Stimulated activated CD8-positive, alpha-beta memory T cell treated with anti-CD3 and anti-CD28 coated beads, Interleukin-12 subunit alpha, Interleukin-12 subunit beta, amount 100 ng/mL, for 4 hours (primary cell): ENCODE results near the gene SOBP.

Source experiments
- DNase-seq: peaks from one replicate; pipeline ENCODE4 v3.0.0-alpha.2; 2020; ENCODE audit warnings: low read depth

Gene SOBP

GRCh38 chr6:107617341-107617932 is 127.5 kb downstream of the SOBP start:
- no peak for DNase-seq

DNA sequence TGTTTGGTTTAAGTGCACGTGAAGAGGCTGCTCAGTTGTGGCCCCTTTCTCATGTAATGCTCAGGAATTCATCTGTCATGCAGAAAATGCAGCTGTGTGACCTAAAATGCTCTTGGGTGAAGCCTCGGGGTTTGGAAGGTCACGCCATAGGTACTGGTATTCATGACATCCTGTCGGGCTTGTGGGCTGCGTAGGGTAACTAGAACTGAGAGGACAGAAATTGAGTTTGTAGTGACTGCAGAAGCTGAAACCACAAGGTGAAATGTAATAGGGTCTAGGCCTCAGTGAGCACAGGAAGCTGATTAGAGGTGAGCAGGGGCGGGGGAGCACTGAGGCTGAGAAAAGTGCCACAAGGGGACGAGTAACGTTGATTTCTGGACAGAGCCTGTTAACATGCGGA is 128.8 kb downstream of the SOBP start:
- no peak for DNase-seq

DNA sequence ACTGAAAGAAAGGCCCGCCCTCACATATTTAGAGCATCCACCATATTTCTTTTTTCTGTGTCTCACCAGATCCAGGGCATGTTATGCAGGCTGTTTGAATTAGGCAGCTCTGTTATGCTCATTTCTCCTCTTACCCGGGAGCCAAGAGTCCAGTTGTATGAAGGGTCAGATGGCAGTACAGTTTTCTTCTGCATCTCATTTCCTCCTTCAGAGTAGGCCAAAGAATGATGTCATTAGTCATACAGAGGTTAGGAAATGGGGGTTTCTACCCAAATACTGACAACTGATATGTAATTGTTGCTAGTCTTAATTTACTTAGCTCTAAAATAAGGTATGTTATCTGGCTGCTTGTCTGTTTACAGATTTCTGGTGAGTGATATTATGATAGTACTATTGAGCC is 130.8 kb downstream of the SOBP start:
- DNase-seq, result no peak

- DNase-seq, result no peak
Observed at GRCh38 chr6:107621229-107621937, 131.5 kb downstream of the SOBP start.

GRCh38 chr6:107622269-107622668 is 132.4 kb downstream of the SOBP start:
- DNase-seq, result no peak

DNA sequence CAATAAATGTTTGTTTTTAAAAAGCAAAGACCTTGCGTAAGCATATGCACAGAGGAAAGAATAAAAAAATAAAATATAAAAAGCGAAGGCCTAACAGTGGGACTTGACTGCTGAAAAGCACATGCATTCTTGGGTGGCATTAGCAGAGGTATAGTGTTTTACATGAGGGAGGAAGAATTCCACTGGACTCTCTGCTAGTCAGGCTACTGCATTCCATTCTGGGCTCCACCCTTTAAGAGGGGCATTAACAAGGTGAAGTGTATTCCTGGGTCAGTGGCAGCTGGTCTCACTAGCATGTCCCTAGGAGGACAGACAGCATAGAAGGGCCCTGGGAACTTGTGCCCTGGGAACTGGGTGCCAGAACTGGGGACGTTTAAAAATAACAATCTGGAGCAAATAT is 134.1 kb downstream of the SOBP start:
- no peak for DNase-seq

GRCh38 chr6:107624541-107624940 is 134.6 kb downstream of the SOBP start:
- no peak for DNase-seq

DNA sequence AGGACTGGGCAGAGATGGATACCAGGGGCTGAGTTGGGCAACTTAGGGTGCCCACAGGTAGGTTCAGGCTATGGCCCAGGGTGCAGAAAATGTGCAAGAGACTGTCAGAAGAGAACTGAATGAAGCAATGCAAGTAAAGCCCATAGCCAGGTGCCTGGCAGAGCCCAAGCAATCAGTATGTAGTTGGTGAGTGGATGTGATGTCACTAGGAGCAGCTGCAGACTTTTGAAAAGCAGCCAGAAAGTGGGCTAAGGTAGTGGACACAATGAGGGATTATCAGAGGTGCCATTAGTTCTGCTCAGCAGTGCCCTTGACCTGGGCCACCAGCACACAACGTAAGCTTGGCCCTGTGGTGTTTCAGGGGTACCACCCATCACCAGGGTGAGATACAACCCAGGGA is 135.3 kb downstream of the SOBP start:
- DNase-seq, result no peak

DNA sequence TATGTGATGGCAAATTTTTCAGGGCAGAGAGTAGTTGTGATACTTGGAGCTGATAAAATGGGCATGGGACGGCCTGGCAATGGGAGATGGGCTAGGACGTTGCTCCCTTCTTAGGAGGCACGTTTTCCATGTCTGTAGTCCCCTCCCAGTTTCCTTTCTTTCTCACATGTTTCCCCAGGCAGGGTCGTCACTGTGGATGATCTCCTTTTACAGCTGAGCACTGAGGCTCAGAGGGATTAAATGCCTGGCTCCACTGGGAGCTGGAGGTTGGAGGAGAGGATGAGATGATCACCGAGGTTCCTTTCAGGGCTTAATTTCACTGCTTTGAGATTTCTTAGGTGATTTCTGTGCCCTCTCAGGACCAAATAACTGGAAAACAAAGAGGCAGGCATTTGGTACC is 136.7 kb downstream of the SOBP start:
- DNase-seq, result no peak

DNA sequence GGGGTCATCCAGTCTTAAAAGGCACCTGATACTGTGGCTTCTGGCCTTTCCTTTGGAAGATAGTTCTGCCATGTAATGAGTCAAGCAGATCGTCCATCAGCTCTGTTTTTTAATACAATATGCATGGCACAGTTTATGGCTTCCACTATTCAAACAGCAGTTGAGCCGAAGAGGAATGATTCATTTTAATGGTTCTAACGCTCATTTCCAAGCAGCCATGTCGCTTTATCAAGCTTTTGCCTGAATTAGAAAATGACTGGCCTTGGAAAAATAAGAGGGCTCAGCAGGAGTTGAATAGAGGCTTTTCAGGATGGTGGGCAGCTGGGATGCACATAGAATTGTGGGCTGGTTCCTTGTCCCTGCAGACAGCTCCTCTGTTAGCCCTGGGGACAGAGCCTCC is 138.1 kb downstream of the SOBP start:
- no peak for DNase-seq

GRCh38 chr6:107628878-107629277 is 139.0 kb downstream of the SOBP start:
- DNase-seq, result no peak

DNA sequence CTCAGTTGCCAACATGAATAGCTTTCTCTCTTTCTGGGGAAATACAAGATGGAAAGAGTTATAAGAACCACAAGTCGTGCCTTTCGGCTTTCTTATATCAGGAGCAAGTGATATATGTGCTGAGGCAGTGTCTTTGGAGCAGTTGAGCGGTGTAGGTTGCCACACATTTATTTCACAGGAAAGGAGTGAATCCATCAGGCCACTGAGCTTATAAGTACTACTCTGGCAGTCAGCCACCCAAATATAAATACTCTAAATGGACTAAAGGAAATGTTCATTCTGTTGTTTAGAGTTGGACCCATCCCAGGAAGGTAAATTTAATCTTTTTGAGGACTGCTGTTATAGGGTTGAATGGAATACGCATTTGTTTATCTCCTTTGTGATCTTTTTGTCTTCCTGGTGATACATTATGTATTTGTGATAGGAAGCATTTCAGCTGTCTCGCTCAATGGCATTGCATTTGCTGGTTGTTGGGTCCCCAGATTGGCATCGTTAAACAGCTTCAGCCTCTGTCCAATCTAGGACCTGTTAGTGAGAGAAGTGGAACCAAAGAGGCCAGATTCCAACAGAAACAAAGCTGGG is 139.7 kb downstream of the SOBP start:
- no peak for DNase-seq

DNA sequence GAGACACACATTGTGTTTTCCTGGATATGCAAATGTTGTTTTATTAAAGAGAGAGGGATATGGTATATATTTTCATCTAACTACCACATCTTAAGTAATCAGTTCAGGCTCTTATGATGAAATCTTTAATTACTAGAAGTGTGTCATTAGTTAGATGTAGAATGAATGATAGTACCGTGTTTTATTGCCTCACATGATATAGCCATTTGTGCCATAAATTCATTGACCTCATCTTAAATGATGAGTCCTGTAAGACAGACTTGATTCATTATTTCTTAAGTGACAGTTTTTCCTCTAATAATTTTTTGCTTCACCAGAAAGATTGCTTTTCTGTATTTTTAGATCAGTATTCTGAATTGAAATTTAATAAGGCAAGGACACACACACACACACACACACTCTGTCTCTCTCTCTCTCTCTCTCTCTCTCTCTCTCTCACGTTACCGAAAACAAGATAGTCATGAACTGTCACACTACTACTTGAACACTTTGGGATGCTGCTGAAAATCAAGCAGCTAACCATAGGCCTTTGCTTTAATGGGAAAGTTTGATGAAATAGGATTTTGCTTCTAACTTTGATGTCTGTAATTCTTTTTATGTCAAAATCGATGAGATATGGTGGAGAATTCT is 140.5 kb downstream of the SOBP start:
- no peak for DNase-seq

GRCh38 chr6:107632381-107633136 is 142.6 kb downstream of the SOBP start:
- DNase-seq, result no peak

DNA sequence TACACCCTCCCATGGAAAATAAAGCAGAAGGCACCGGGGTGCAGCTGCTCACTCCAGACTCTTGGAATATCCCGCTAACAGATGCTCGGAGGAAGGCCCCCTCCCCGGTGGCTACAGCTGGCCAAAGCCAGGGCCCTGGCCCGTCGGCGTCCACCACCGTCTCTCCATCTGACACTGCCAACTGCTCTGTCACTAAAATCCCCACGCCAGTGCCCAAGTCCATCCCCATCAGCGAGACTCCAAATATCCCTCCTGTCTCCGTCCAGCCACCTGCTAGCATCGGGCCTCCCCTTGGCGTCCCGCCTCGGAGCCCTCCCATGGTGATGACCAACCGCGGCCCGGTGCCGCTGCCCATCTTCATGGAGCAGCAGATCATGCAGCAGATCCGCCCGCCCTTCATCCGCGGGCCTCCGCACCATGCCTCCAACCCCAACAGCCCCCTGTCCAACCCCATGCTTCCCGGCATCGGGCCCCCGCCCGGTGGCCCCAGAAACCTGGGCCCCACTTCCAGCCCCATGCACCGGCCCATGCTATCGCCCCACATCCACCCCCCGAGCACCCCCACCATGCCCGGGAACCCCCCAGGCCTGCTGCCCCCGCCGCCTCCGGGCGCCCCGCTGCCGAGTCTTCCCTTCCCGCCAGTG is 143.9 kb downstream of the SOBP start:
- DNase-seq, result no peak

DNA sequence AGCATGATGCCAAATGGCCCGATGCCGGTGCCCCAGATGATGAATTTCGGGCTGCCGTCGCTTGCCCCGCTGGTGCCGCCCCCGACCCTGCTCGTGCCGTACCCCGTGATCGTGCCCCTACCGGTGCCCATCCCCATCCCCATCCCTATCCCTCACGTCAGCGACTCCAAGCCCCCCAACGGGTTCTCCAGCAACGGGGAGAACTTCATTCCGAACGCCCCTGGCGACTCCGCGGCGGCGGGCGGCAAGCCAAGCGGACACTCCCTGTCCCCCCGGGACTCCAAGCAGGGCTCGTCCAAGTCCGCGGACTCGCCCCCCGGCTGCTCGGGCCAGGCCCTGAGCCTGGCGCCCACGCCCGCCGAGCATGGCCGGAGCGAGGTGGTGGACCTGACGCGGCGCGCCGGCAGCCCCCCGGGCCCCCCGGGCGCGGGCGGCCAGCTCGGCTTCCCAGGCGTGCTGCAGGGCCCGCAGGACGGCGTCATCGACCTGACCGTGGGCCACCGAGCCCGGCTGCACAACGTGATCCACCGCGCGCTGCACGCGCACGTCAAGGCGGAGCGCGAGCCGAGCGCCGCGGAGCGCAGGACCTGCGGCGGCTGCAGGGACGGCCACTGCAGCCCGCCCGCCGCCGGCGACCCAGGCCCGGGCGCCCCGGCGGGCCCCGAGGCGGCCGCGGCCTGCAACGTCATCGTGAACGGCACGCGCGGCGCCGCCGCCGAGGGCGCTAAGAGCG is 144.6 kb downstream of the SOBP start:
- no peak for DNase-seq

GRCh38 chr6:107635057-107635515 is 145.2 kb downstream of the SOBP start:
- DNase-seq, result no peak

GRCh38 chr6:107636486-107636885 is 146.6 kb downstream of the SOBP start:
- no peak for DNase-seq

GRCh38 chr6:107637316-107638315 is 147.7 kb downstream of the SOBP start:
- DNase-seq, result no peak

DNA sequence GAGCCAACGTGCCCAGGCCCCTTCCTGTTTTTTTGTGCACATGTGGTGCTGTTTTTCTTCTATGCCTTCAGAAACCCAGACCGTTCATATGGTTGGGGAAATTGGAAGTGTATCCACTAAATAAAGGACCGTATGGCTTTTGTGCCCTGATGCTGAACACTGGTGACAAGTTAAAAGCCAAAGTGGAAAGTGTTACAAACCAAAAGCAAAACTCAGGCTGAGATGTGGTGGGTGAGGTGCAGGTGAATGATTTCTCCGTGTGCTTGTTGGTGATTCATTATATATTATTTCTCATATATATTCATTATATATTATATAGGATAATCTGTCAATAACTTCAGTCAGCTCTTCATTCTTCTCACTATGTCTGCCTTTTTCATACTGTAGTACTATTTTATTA is 148.6 kb downstream of the SOBP start:
- DNase-seq, result no peak
